T-helper 17 cell (primary cell): Measurements from ENCODE around the gene CACNA1G. TPM values are rescaled to one million over a fixed set of nuclear protein-coding genes. Genes with fewer than 3 reads are reported as not detected.

ENCODE experiments used
- ATAC-seq: fragments of 150-1000 bp; cut with Tn5 transposase; 2 replicates; pipeline ENCODE4 v1.10.0; 2021; ENCODE audit warnings: mild to moderate bottlenecking, moderate library complexity
- DNase-seq, 3 donors: peaks; one replicate each; pipeline versions ENCODE4 v3.0.0 to v3.0.0-alpha.2; 2020 to 2021
- H3K9me3 ChIP-seq: one replicate; pipeline ENCODE4 v1.7.0; 2013; ENCODE audit warnings: low read length, mild to moderate bottlenecking; ENCODE audit not compliant: control insufficient read depth, poor library complexity, severe bottlenecking
- H3K27ac Mint-ChIP-seq: one replicate; pipeline ENCODE4 v1.8.0; 2022; ENCODE audit warnings: mild to moderate bottlenecking, moderate library complexity, mixed read lengths
- H3K27me3 Mint-ChIP-seq: one replicate; pipeline ENCODE4 v1.8.0; 2022; ENCODE audit warnings: mixed read lengths
- H3K36me3 Mint-ChIP-seq: one replicate; pipeline ENCODE4 v1.8.0; 2022; ENCODE audit warnings: low read depth, mixed read lengths
- H3K4me1 Mint-ChIP-seq: one replicate; pipeline ENCODE4 v1.8.0; 2022; ENCODE audit warnings: mild to moderate bottlenecking, mixed read lengths
- H3K4me3 Mint-ChIP-seq: one replicate; pipeline ENCODE4 v1.8.0; 2022; ENCODE audit warnings: mild to moderate bottlenecking, moderate library complexity, mixed read lengths
- total RNA-seq, 4 donors: library from RNA in 2 of 4; stranded (reverse) in 2 of 4; gene quantifications; one replicate each; pipeline ENCODE4 v1.2.3 and lab custom pipeline; 2022 to 2026

The CACNA1G gene
- total RNA-seq, 2 donors from 2014 or later: 0.05 to 0.18 TPM

DNA sequence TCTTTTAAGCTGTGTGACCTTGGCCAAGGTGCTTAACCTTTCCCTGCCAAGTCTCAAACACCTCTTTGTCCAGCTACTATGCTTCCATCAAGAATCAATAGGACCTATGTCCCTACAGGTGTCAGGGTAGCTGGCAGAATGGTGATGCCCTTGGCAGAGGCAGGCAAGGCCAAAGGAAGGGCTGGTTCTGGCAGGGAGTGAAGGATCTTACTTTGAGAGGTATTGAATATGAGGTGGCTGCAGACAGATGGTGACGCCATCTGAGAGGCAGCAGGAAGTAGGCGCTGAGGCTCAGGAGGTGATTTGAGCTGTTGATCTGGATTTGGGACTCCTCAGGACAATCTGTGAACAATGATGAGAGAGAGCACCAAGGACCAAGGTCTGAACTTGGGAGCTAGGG is 86.7 kb downstream of the CACNA1G start:
- no peaks in the 10 kb centered on the region for H3K9me3 ChIP-seq
- Mint-ChIP-seq H3K27me3 (peaks cover 16% of the 10 kb centered on the region), H3K27ac (no peak overlapping the region), H3K36me3 (peaks cover 9% of the 10 kb centered on the region), H3K4me3 (no peak overlapping the region), H3K4me1 (peaks cover 2% of the 10 kb centered on the region)
- no peak for DNase-seq
- no peak for ATAC-seq

GRCh38 chr17:50649042-50649908 is 88.8 kb downstream of the CACNA1G start:
- H3K36me3 Mint-ChIP-seq: peaks cover 9% of the 10 kb centered on the region
- no peak for ATAC-seq
- H3K9me3 ChIP-seq: no peaks in the 10 kb centered on the region
- no peak for DNase-seq
- peaks cover 16% of the 10 kb centered on the region for H3K27me3 Mint-ChIP-seq
- H3K4me1 Mint-ChIP-seq: peaks cover 2% of the 10 kb centered on the region
- no peak overlapping the region for H3K4me3 Mint-ChIP-seq
- H3K27ac Mint-ChIP-seq: no peak overlapping the region

DNA sequence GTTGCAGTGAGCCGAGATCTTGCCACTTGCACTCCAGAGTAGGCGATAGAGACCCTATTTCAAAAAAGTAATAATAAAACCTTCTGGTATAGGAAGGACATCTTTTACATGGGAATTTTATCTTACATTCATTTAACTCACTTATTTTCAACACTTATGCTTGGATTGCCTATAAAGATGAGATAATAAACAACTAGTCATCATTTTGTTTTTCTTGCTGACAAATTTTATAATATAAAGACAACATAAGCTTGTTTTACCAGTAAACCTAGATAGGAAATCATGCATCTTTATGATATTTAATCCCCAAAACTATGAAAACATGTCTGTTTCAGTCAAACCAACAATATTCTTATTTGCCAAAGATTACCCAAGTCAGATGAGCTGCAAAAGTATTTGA is 91.1 kb downstream of the CACNA1G start:
- no peak overlapping the region for H3K4me3 Mint-ChIP-seq
- no peaks in the 10 kb centered on the region for H3K4me1 Mint-ChIP-seq
- no peaks in the 10 kb centered on the region for H3K9me3 ChIP-seq
- no peak for ATAC-seq
- no peak overlapping the region for H3K27ac Mint-ChIP-seq
- no peak for DNase-seq
- peaks cover 16% of the 10 kb centered on the region for H3K27me3 Mint-ChIP-seq
- H3K36me3 Mint-ChIP-seq: peaks cover 5% of the 10 kb centered on the region

- Mint-ChIP-seq H3K27ac (no peak overlapping the region), H3K36me3 (peaks cover 3% of the 10 kb centered on the region), H3K27me3 (peaks cover 15% of the 10 kb centered on the region), H3K4me3 (no peak overlapping the region), H3K4me1 (no peaks in the 10 kb centered on the region)
- ATAC-seq: no peak
- DNase-seq: no peak
- no peaks in the 10 kb centered on the region for H3K9me3 ChIP-seq
Observed at GRCh38 chr17:50653738-50654137, 93.2 kb downstream of the CACNA1G start.

DNA sequence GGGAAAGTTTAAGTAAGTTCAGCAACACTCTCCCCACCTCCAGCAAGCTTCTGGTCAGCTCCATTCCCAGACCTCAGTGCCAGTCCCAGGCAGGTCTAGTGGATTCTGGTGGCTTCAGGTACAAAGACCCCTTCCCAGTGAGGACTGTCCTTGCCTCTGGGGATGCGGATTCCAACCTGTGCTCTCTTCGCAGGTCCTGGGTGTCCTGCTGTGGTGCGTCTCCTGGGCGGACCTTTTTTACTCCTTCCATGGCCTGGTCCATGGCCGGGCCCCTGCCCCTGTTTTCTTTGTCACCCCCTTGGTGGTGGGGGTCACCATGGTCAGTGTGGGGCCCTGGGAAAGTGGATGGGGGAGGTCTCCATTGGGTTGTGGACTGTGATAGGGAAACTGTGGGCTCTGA is 96.0 kb downstream of the CACNA1G start:
- no peaks in the 10 kb centered on the region for H3K9me3 ChIP-seq
- peaks cover 7% of the 10 kb centered on the region for H3K27me3 Mint-ChIP-seq
- peaks cover 8% of the 10 kb centered on the region for H3K4me1 Mint-ChIP-seq
- no peak overlapping the region for H3K4me3 Mint-ChIP-seq
- no peaks in the 10 kb centered on the region for H3K36me3 Mint-ChIP-seq
- DNase-seq (no peak), ATAC-seq (no peak)
- no peak overlapping the region for H3K27ac Mint-ChIP-seq

- Mint-ChIP-seq H3K36me3 (no peaks in the 10 kb centered on the region), H3K27ac (no peak overlapping the region)
- no peak for ATAC-seq
Observed at GRCh38 chr17:50657054-50657453, 96.5 kb downstream of the CACNA1G start.

DNA sequence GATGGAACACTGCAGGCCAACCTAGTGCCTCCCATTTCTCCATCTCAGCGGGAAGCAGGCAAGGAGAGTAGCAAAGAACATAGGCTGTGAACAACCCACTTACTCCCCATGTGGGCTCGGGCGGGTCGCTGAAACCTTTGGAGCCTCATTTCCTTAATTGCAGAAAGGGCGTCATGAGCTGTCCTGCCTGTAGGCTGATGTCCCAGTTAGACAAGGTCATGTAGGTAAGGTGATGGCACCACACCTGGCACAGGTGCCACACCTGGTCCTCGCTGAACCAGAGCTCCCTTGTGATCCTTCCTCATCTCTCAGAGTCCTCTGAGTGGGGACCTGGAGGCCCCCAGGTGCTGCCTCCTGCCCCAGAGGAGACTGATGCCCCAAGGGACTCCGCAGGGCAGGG is 97.1 kb downstream of the CACNA1G start:
- peaks cover 7% of the 10 kb centered on the region for H3K27me3 Mint-ChIP-seq
- no peak overlapping the region for H3K27ac Mint-ChIP-seq
- DNase-seq (no peak), ATAC-seq (no peak)
- peaks cover 16% of the 10 kb centered on the region for H3K4me1 Mint-ChIP-seq
- no peaks in the 10 kb centered on the region for H3K36me3 Mint-ChIP-seq
- H3K4me3 Mint-ChIP-seq: no peak overlapping the region
- H3K9me3 ChIP-seq: no peaks in the 10 kb centered on the region

More at GRCh38 chr17:50657054-50657453, 96.5 kb downstream of the CACNA1G start:
- H3K9me3 ChIP-seq: no peaks in the 10 kb centered on the region
- Mint-ChIP-seq H3K4me1 (peaks cover 14% of the 10 kb centered on the region), H3K4me3 (no peak overlapping the region), H3K27me3 (peaks cover 7% of the 10 kb centered on the region)
- DNase-seq: no peak

GRCh38 chr17:50658616-50659015 is 98.1 kb downstream of the CACNA1G start:
- no peaks in the 10 kb centered on the region for H3K36me3 Mint-ChIP-seq
- H3K27ac Mint-ChIP-seq: no peak overlapping the region
- H3K4me3 Mint-ChIP-seq: no peak overlapping the region
- peaks cover 19% of the 10 kb centered on the region for H3K4me1 Mint-ChIP-seq
- no peak for DNase-seq
- no peaks in the 10 kb centered on the region for H3K9me3 ChIP-seq
- H3K27me3 Mint-ChIP-seq: peaks cover 7% of the 10 kb centered on the region
- ATAC-seq: no peak

- Mint-ChIP-seq H3K27ac (no peak overlapping the region), H3K36me3 (no peaks in the 10 kb centered on the region), H3K27me3 (peaks cover 7% of the 10 kb centered on the region), H3K4me1 (peaks cover 23% of the 10 kb centered on the region), H3K4me3 (no peak overlapping the region)
- H3K9me3 ChIP-seq: no peaks in the 10 kb centered on the region
- no peak for DNase-seq
- no peak for ATAC-seq
Observed at GRCh38 chr17:50659179-50659578, 98.7 kb downstream of the CACNA1G start.

DNA sequence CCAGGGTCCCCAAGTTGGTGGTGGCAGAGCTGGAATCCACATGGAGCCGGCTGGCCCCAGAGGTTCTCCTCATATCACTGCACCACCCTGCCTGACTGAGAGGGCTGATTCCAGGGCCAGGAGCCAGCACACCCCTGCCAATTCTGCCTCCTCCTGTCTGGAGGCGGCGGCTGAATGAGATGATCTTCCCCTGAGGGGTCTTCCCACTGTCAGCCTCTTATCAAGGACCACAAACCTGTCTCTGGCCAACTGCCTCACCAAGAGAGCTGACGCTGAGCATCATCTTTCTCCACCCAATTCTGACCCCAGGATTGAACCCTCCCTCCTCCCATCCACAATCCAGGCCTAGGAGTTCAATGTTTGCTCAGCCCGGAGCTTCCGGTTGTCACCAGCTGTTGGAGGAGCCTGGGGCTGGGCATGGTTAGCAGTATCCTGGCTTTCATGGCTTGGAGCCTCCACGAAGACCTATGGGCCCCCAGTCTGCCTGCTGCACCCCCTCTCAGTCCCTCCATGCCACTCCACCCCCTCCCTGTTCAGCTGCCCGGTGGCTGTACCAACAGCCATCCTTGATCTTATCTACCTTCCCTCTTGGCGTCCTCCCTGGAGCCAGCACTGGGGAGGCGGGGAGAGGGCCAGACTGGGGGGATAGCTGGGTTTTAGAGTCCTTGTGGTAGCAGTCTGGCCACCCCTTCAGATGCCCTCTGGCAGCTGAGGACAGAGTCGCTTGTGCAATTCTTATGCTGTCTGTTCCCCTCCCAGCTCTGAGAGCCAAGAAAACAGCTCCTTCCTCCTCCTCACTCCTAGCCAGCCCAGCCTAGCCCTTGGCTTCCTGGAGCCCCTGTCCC is 99.7 kb downstream of the CACNA1G start:
- no peak for ATAC-seq

GRCh38 chr17:50660887-50661345 is 100.4 kb downstream of the CACNA1G start:
- peak overlapping the region; percentile 84 for H3K27ac Mint-ChIP-seq
- no peaks in the 10 kb centered on the region for H3K9me3 ChIP-seq
- H3K36me3 Mint-ChIP-seq: no peaks in the 10 kb centered on the region
- no peak for ATAC-seq
- peaks cover 7% of the 10 kb centered on the region for H3K27me3 Mint-ChIP-seq
- DNase-seq: no peak
- no peak overlapping the region for H3K4me3 Mint-ChIP-seq
- peaks cover 23% of the 10 kb centered on the region for H3K4me1 Mint-ChIP-seq

More for the DNA sequence above, 99.7 kb downstream of the CACNA1G start:
- peaks cover 7% of the 10 kb centered on the region for H3K27me3 Mint-ChIP-seq
- no peaks in the 10 kb centered on the region for H3K9me3 ChIP-seq
- peaks cover 23% of the 10 kb centered on the region for H3K4me1 Mint-ChIP-seq
- peak overlapping the region; percentile 84 for H3K27ac Mint-ChIP-seq
- no peak for DNase-seq
- H3K36me3 Mint-ChIP-seq: no peaks in the 10 kb centered on the region
- H3K4me3 Mint-ChIP-seq: no peak overlapping the region

DNA sequence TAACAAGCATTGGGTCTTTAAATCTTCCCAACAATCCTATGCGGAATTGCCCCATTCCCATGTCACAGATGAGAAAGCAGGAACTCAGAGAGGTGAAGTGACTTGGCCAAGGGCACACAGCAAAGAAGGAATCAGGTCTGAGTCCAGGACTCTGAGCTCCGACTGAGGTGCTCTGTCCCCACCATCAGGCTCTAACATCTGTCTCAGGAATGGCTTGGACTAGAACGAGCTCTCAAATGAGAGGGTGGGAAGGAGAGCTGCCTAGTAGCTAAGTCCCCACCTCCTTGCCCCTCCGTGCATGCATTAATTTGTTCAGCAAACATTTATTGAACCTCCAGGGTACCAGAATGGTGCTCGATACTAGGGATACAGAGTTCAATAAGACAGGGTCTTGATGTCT is 100.8 kb downstream of the CACNA1G start:
- DNase-seq (no peak), ATAC-seq (no peak)
- Mint-ChIP-seq H3K4me1 (peaks cover 23% of the 10 kb centered on the region), H3K36me3 (no peaks in the 10 kb centered on the region), H3K27ac (peak overlapping the region; percentile 84), H3K27me3 (peaks cover 7% of the 10 kb centered on the region), H3K4me3 (no peak overlapping the region)
- H3K9me3 ChIP-seq: no peaks in the 10 kb centered on the region

GRCh38 chr17:50661795-50662391 is 101.4 kb downstream of the CACNA1G start:
- H3K27me3 Mint-ChIP-seq: peaks cover 7% of the 10 kb centered on the region
- H3K4me3 Mint-ChIP-seq: no peak overlapping the region
- peaks cover 25% of the 10 kb centered on the region for H3K4me1 Mint-ChIP-seq
- peak overlapping the region; percentile 84 for H3K27ac Mint-ChIP-seq
- H3K9me3 ChIP-seq: no peaks in the 10 kb centered on the region
- no peak for DNase-seq
- ATAC-seq: no peak
- no peaks in the 10 kb centered on the region for H3K36me3 Mint-ChIP-seq
